ENCODE data around the gene EMC6.

DNA sequence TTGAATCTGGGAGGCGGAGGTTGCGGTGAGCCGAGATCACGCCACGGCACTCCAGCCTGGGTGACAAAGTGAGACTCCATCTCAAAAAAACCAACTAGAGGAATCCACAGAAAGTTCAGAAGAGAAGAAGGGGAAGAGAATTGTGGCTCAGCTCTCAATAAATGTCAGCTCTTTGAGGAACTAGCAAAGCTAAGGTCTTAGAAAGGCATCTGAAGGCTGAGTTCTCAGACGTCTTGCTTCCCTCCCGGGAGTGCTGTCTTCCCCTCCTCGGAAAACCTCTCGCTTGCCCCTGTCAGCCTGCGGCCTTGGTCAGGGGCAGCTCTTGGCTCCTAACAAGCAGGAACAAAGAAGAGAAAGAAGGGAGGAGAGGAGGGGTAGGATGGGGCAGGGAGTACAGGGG is 37.8 kb upstream of the EMC6 start:
- TF ChIP-seq POLR2AphosphoS5 (IDR thresholded peaks at IDR 0.05; ENCODE audit: low read depth, low read length) (no peak), SIN3A (IDR thresholded peaks at IDR 0.05; ENCODE audit: borderline replicate concordance, insufficient read depth, low read length) (no peak)

Measured in PFSK-1 (cell line).